Mononuclear cell (primary cell): ENCODE results near the gene ATP6V0D1. TPM values are rescaled to one million over a fixed set of nuclear protein-coding genes. Genes with fewer than 3 reads are reported as not detected.
"Not testable (repeated sequence)": the region's sequence is repeated elsewhere in the genome, so short reads cannot be mapped to it uniquely, and the experiment has no call there.

Experiments
- H3K27me3 ChIP-seq: 2 replicates; pipeline ENCODE4 v1.6.0; 2011; ENCODE audit warnings: low read length, control low read depth; ENCODE audit not compliant: insufficient read depth
- H3K4me1 ChIP-seq: 2 replicates; pipeline ENCODE4 v1.5.1; 2011; ENCODE audit warnings: mild to moderate bottlenecking, low read length, control low read depth; ENCODE audit not compliant: insufficient read depth
- H3K4me3 ChIP-seq: 2 replicates; pipeline ENCODE4 v1.5.1; 2011; ENCODE audit warnings: mild to moderate bottlenecking, low read length, moderate library complexity
- H3K9me3 ChIP-seq: 2 replicates; pipeline ENCODE4 v1.5.1; 2011; ENCODE audit warnings: low read depth, mild to moderate bottlenecking, control low read depth, low read length
- total RNA-seq: library from RNA; depleted of rRNA; stranded (reverse); fragments of >200 nt; gene quantifications from one replicate; pipeline ENCODE4 v1.2.3, GENCODE V29; 2012

Gene ATP6V0D1
- total RNA-seq, 1 donor = 113 TPM

DNA sequence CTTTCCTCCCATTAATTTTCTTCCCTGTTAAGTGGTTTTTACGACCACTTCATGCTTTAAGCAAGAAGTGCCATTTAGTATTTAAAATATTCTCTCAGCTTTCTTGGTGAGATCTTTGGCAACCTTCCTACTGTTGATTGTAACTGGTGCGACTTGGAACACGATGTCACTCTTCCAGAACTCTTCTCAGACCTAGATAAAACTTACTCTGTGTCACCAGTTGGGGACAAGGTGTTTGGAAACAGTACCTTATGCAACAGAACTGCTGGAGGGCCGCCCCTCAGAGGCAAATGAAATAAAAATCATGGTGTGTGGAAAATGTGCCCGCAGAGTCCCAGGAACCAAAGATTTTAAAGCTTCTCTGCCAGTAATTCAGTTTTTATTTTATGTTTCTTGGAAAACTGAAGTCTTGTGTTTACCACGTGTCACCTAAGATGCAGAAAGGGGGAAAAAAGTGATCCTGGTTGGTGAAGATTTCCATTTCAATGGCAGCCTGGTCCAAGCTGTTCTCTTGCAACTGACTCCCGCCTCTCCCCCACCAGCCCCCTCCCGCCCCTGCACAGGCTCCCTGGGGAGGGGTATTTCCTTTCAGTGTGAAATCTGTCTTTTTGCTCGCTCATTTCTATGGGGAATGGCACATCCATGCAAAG, 57.2 kb downstream of the ATP6V0D1 start:
- H3K9me3 ChIP-seq = no peaks in the 10 kb centered on the region
- no peaks in the 10 kb centered on the region for H3K4me1 ChIP-seq
- peaks cover 16% of the 10 kb centered on the region for H3K27me3 ChIP-seq
- H3K4me3 ChIP-seq = no peak overlapping the region

DNA sequence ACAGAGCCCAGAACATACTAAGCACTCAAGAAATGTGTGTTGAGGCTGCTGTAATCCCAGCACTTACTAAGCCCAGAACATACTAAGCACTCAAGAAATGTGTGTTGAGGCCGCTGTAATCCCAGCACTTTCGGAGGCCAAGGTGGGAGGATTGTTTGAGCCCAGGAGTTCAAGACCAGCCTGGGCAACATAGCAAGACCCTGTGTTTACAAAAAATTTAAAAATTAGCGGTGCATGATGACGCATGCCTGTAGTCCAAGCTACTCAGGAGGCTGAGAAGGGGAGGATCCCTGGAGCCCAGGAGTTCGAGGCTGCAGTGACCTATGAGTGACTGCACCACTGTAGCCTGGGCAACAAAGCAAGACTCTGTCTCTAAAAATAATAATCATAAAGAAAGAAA, 57.9 kb downstream of the ATP6V0D1 start:
- no peak overlapping the region for H3K4me3 ChIP-seq
- peaks cover 11% of the 10 kb centered on the region for H3K27me3 ChIP-seq
- no peaks in the 10 kb centered on the region for H3K4me1 ChIP-seq
- no peaks in the 10 kb centered on the region for H3K9me3 ChIP-seq

DNA sequence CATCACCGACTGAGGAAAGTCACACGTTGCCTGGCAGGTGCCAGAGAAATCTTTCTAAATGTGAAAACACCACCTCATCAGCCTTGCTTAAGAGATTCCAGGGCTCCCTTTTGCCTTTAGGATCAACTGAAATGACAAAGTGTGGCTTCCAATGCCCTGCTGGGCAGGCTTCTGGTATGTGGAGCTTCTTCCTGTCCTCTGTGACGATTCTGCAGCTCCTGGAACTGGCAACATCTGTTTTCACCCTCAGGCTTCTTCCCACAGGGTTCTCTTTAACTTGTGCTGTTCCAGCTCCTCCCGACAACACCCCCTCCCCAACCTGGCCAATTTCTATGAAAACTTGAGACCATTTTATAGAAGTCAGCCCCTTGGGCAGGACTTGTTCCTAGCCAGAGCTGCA, 59.9 kb downstream of the ATP6V0D1 start:
- Histone ChIP-seq H3K4me3 (no peak overlapping the region), H3K4me1 (peaks cover 7% of the 10 kb centered on the region), H3K9me3 (no peaks in the 10 kb centered on the region)

DNA sequence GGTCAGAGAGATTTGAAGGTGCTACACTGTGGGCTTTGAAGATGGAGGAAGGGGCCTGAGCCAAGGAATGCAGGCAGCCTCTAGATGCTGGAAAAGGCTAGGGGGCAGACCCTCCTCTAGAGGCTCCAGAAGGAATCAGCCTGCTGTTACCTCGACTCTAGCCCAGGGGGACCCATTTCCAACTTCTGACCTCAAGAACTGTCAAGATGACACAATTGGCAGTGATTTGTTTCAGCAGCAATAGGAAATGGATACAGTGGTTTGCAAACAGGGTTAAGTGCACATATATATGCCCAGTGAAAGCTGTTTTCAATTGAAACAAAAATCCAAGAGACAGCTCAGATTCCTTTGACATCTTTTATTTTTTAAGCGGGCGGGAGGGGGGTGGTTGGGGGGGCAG, 61.0 kb downstream of the ATP6V0D1 start:
- H3K4me3 ChIP-seq = no peak overlapping the region
- no peaks in the 10 kb centered on the region for H3K9me3 ChIP-seq
- H3K4me1 ChIP-seq = peaks cover 12% of the 10 kb centered on the region
- peaks cover 11% of the 10 kb centered on the region for H3K27me3 ChIP-seq

More for the DNA sequence above, 59.9 kb downstream of the ATP6V0D1 start:
- H3K27me3 ChIP-seq = peaks cover 16% of the 10 kb centered on the region

DNA sequence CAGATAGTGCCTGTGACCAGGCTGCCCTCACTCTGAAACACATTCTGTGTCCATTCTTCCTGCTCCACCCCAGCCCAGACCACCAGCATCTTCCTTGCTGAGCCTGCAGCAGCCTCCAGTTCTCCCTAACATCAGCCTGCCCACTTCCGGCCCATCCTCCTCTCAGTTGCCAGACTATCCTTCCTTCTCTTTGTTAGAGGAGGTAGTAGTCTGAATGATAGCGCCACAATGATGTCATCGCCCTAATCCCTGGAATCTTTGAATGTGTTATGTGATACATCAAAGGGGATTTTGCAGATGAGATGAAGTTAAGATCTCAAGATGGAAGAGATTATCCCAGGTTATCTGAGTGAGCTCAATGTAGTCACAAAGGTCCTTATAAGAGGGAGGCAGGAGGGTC, 61.5 kb downstream of the ATP6V0D1 start:
- Histone ChIP-seq H3K4me3 (no peak overlapping the region), H3K9me3 (no peaks in the 10 kb centered on the region), H3K27me3 (peaks cover 7% of the 10 kb centered on the region), H3K4me1 (peaks cover 12% of the 10 kb centered on the region)

DNA sequence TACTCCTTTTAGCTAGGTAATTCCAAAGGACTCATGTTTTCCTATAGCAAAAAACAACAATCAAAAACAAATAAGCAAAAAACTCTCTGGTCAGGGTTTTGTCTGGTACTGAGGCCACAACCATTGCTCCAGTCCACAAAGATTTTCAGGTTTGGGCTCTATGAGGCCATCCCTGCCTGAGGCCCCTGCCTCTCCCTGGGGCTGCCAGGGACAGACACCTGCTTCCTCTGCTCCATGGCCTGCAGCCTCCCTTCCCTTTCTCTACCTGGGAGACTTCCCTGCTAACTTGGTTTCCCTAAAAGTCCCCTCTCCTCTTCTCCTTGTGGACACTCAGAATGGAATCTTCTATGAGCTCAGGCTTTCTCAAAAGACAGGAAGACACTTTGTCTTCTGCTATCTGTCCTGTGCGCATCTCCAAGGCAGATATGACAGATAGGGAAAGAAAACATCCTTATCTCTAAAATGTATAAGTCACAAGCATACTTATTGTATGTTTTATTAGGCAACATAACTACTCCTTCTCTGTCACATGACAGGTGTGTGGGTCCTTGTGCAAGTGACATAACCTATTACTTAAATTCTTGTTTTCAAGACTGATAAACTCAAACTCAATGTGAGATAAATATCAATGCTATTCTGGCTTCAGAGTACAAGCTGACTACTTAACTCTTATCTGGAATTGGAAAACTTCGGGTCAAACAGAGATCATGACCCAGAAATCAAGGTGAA, 63.5 kb downstream of the ATP6V0D1 start:
- Histone ChIP-seq H3K4me1 (peaks cover 12% of the 10 kb centered on the region), H3K4me3 (no peak overlapping the region), H3K9me3 (no peaks in the 10 kb centered on the region), H3K27me3 (peaks cover 4% of the 10 kb centered on the region)

DNA sequence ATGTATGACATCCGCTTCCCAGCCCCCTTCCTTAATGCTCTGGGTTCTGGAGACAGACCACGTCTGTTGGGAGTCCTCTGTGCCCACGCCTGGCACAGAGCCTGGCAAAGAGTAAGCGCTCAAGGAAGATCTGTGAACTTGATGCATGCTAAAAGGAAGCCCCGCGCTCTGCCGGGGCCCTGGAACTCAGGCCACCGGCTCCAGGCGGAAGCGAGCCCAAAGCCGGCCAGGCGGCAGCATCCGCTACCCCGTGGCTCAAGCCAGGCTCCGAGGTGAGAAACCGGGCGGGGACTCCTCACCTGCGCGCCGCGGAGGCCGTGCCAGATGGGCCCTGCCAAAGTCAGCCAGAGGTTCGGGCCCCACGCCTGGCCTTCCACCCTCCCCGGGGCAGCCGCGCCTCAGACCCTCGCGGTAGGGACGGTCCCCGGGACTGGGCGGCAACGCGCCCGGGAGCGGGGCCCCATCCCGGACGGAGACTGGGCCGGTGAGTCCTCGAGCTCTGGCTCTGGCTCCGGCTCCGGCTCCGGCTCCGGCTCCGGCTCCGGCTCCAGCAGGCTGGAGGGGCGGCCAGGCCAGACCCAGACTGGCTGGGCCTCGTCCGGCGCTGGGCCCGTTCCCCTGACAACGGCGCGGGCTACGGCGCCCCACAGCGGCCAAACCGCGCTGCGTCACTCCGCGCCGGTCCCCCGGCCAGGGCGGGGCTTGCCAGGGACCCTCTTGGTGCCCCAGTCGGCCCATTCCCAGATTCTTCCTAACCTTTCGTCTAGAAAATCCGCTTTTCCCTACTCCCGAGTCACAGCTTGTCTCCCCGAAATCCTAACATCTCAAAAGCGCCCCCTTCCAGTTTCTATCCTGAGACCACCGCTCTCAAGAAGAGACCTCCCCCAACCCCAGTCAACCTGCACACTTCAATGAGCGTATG, 64.8 kb downstream of the ATP6V0D1 start, which contains the start of gene ZDHHC1:
Gene ZDHHC1 (minus strand): TSS at position 606 of the 922 bp plus-strand sequence. CDS start 8,702 bp downstream, outside the sequence.
- peaks cover 12% of the 10 kb centered on the region for H3K4me1 ChIP-seq
- H3K9me3 ChIP-seq = no peaks in the 10 kb centered on the region
- peaks cover 4% of the 10 kb centered on the region for H3K27me3 ChIP-seq
- H3K4me3 ChIP-seq = peak within 1 kb of the TSS; percentile 35

DNA sequence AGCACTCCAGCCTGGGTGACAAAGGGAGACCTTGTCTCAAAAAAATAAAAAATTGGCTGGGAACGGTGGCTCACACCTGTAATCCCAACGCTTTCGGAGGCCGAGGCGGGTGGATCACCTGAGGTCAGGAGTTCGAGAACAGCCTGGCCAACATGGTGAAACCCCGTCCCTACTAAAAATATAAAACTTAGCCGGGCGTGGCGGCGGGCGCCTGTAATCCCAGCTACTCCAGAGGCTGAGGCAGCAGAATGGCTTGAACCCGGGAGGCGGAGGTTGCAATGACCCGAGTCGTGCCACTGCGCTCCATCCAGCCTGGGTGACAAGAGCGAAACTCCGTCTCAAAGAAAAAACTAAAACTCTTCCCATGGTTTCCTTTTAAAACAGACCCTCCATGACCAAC, 65.5 kb downstream of the ATP6V0D1 start:
- peaks cover 12% of the 10 kb centered on the region for H3K4me1 ChIP-seq
- not testable (repeated sequence) for H3K27me3 ChIP-seq, H3K4me3 ChIP-seq, H3K9me3 ChIP-seq

DNA sequence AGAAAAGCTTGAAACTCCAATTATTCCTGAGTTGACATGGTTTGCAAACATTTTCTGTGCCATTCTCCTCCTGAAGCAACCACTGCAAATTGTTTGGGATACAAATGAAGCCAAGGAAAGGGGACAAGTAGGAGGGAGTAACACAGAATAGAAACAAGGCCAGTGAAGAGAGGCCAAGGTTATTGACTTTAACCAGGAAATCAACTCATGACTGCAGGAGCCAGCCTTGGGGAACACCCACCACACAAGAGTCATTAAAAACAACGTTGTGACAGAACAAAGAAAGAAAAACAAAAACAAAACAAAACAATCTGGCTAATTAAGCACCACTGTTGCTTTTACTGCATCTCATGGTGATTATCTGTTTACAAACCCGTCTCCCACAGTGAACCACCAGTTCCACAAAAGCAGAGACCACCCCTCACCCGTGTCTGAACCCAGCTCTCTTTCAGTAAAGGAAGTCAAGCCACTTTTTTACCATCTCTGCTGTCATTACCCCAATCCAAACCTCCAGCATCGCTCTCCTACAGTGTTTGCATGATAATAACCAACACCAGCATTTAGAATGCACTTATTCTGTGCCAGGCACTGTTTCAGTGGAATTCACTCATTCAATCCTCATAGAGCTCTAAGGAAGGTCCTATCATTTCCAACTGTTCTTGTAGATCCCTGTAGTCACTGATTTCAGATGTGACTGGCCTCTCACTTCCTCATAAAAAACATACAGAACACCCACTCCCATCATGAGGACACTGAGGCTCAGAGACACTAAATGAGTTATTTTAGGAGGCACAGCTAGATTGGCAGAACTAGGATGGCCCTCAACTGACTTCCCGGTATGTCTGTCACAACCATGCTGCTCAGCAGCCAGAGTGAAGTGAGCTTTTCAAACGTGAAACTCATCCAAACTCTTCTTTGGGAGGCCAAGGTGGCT, 66.7 kb downstream of the ATP6V0D1 start:
- H3K27me3 ChIP-seq = peaks cover 4% of the 10 kb centered on the region
- no peaks in the 10 kb centered on the region for H3K9me3 ChIP-seq
- H3K4me3 ChIP-seq = no peak overlapping the region
- peaks cover 12% of the 10 kb centered on the region for H3K4me1 ChIP-seq

DNA sequence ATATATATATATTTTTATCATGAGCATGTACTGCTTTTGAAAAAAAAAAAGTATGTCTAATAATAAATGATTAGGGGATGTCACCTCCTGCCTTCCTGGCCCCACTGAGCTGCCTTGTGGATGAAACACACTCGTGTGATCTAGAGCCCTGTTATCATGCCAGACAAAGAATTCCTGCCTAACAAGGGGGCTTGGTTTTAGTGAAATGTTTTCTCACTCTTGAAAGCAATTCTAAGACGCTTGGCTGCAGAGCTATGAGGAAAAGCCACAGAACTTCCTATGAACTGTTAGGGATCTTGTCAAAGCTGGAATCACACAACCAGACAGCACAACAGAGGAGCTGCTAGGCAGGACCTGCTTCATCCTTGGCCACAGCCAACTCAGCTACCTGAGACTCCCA, 68.7 kb downstream of the ATP6V0D1 start:
- no peak overlapping the region for H3K4me3 ChIP-seq
- peaks cover 2% of the 10 kb centered on the region for H3K27me3 ChIP-seq

DNA sequence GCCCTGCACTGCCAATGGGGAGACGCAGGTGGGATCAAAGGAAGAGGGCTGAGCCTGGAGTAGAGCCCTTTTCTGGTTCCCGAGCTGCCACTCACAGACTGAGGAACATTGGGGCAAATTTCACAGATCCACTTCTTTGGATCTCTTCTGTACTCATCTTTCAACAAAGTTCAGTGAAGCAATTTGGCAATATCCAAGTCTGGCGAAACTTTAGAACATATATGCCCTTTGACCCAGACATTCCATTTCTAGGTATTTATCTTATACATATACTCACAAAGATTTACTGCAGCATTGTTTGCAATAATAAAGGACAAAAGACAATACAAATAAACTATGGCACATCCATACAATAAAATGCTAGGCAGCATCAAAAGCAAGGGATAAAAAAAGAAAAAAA, 69.6 kb downstream of the ATP6V0D1 start:
- Histone ChIP-seq H3K4me1 (peaks cover 7% of the 10 kb centered on the region), H3K9me3 (no peaks in the 10 kb centered on the region), H3K4me3 (no peak overlapping the region), H3K27me3 (no peaks in the 10 kb centered on the region)

More for the DNA sequence above, 68.7 kb downstream of the ATP6V0D1 start:
- peaks cover 12% of the 10 kb centered on the region for H3K4me1 ChIP-seq
- H3K9me3 ChIP-seq = no peaks in the 10 kb centered on the region

DNA sequence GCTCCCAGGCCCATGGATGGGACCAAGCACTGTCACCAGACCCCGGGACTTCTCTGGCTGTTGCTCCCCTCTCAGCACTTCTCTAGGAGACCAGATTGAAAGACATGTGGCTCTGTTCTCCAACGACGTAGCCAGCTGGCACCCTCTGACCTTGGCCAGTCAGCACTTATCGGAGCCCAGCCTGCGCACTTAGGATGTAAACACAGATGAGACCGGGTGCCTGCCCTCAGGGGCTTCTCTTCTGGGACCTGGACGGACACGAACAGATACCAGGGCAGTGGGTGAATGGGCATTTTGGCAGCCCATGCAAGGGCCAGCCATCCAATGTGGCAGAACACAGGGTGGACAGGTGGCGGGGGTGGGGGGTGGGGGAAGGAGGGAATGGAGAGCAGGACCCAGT, 71.3 kb downstream of the ATP6V0D1 start:
- Histone ChIP-seq H3K4me3 (no peak overlapping the region), H3K9me3 (no peaks in the 10 kb centered on the region), H3K27me3 (no peaks in the 10 kb centered on the region), H3K4me1 (no peaks in the 10 kb centered on the region)

DNA sequence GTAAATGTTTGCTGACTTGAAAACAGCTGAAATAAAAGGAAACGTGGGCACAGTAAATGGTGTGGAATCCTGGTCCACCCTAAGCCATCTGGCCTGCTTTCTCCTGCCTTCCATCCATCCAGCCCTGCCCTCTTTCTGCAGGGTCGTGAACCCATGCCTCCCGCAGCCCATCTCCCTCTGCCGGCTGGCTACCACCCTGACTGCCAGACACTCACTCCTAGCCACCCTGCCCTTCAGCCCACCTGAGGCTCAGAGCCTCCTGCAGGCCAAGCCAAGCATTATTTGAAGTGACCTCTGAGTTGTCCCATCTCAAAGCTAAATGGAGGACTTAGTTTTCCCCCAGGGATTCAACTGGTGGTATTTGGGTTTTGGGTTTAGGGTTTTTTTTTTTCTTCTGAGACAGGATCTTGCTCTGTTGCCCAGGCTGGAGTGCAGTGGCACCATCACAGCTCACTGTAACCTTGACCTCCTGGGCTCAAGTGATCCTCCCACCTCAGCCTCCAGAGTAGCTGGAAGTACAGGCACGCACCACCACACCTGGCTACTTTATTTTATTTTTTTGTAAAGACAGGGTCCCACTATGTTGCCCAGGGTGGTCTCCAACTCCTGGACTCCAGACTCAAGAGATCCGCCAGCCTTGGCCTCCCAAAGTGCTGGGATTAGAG, 73.0 kb downstream of the ATP6V0D1 start:
- Histone ChIP-seq H3K4me3 (no peak overlapping the region), H3K9me3 (no peaks in the 10 kb centered on the region), H3K27me3 (no peaks in the 10 kb centered on the region), H3K4me1 (no peaks in the 10 kb centered on the region)
